Astrocyte (in vitro differentiated cells and primary cell): ENCODE data around the gene C5. TPM values are rescaled to one million over a fixed set of nuclear protein-coding genes. Genes with fewer than 3 reads are reported as not detected.

Experiments
- DNase-seq: peaks from one replicate; pipeline ENCODE4 v3.0.0-alpha.2; 2010; ENCODE audit warnings: low read depth
- FAIRE-seq: peaks from 2 replicates; lab custom pipeline; 2011; peaks lifted over from hg19 to GRCh38; lab: Jason Lieb, UNC
- H2AFZ ChIP-seq: 2 replicates; pipeline ENCODE4 v1.6.0; 2012; ENCODE audit warnings: low read depth, low read length, inconsistent platforms
- H3K27ac ChIP-seq: 2 replicates; pipeline ENCODE4 v1.5.1; 2011; ENCODE audit warnings: low read depth, low read length, inconsistent platforms
- H3K27me3 ChIP-seq: 2 replicates; pipeline ENCODE4 v1.6.0; 2011; ENCODE audit warnings: low read length, inconsistent platforms; ENCODE audit not compliant: insufficient read depth
- H3K36me3 ChIP-seq: 2 replicates; pipeline ENCODE4 v1.5.1; 2011; ENCODE audit warnings: low read length, inconsistent platforms; ENCODE audit not compliant: insufficient read depth
- H3K4me1 ChIP-seq: 2 replicates; pipeline ENCODE4 v1.5.1; 2011; ENCODE audit warnings: low read length, inconsistent platforms; ENCODE audit not compliant: insufficient read depth
- H3K4me2 ChIP-seq: 2 replicates; pipeline ENCODE4 v1.6.0; 2012; ENCODE audit warnings: low read length, inconsistent platforms
- H3K4me3 ChIP-seq: 2 replicates; pipeline ENCODE4 v1.5.1; 2011; ENCODE audit warnings: low read depth, mild to moderate bottlenecking, low read length, inconsistent platforms; ENCODE audit not compliant: insufficient read depth
- H3K79me2 ChIP-seq: 2 replicates; pipeline ENCODE4 v1.6.0; 2012; ENCODE audit warnings: mild to moderate bottlenecking, low read length, inconsistent platforms; ENCODE audit not compliant: insufficient read depth
- H3K9ac ChIP-seq: 2 replicates; pipeline ENCODE4 v1.6.0; 2012; ENCODE audit warnings: mild to moderate bottlenecking, low read length, inconsistent platforms
- H3K9me3 ChIP-seq: 2 replicates; pipeline ENCODE4 v1.5.1; 2012; ENCODE audit warnings: low read depth, mild to moderate bottlenecking, low read length, inconsistent platforms; ENCODE audit not compliant: insufficient read depth
- H4K20me1 ChIP-seq: 2 replicates; pipeline ENCODE4 v1.6.0; 2012; ENCODE audit warnings: low read length, inconsistent platforms; ENCODE audit not compliant: insufficient read depth
- H3K27ac Mint-ChIP-seq: one replicate; pipeline ENCODE4 v1.8.0; 2021; ENCODE audit warnings: mild to moderate bottlenecking, mixed read lengths; ENCODE audit not compliant: unreplicated experiment
- H3K27me3 Mint-ChIP-seq: one replicate; pipeline ENCODE4 v1.8.0; 2021; ENCODE audit warnings: low read depth, mixed read lengths; ENCODE audit not compliant: unreplicated experiment
- H3K36me3 Mint-ChIP-seq: one replicate; pipeline ENCODE4 v1.8.0; 2021; ENCODE audit warnings: low read depth, mixed read lengths; ENCODE audit not compliant: unreplicated experiment
- H3K4me1 Mint-ChIP-seq: one replicate; pipeline ENCODE4 v1.8.0; 2021; ENCODE audit warnings: low read depth, mixed read lengths; ENCODE audit not compliant: unreplicated experiment
- H3K4me3 Mint-ChIP-seq: one replicate; pipeline ENCODE4 v1.8.0; 2021; ENCODE audit warnings: mild to moderate bottlenecking, moderate library complexity, mixed read lengths; ENCODE audit not compliant: unreplicated experiment
- H3K9me3 Mint-ChIP-seq: one replicate; pipeline ENCODE4 v1.8.0; 2021; ENCODE audit warnings: mild to moderate bottlenecking, mixed read lengths; ENCODE audit not compliant: unreplicated experiment
- CTCF ChIP-seq: IDR thresholded peaks from 2 replicates; pipeline ENCODE4 v1.5.1; 2011; ENCODE audit warnings: low read depth, mild to moderate bottlenecking, inconsistent platforms, low read length, moderate library complexity; ENCODE audit not compliant: insufficient read depth
- EZH2 ChIP-seq: IDR thresholded peaks from 2 replicates; pipeline ENCODE4 v1.6.1; 2012; ENCODE audit warnings: mild to moderate bottlenecking, low read length, inconsistent platforms; ENCODE audit not compliant: insufficient read depth
- total RNA-seq: library from RNA; stranded (reverse); gene quantifications from 2 replicates; pipeline ENCODE4 v1.2.1, GENCODE V29; 2021

Gene C5
- total RNA-seq, 1 donor from 2014 or later = 1.1 TPM

- H3K9ac ChIP-seq = no peak overlapping the region
- no peaks in the 10 kb centered on the region for H3K9me3 Mint-ChIP-seq
- FAIRE-seq = no peak
- H3K27me3 Mint-ChIP-seq = no peaks in the 10 kb centered on the region
- no peak for DNase-seq
- no peaks in the 10 kb centered on the region for H3K79me2 ChIP-seq
- peaks cover 2% of the 10 kb centered on the region for H3K4me1 Mint-ChIP-seq
- no peak overlapping the region for H3K4me3 Mint-ChIP-seq
- H3K9me3 ChIP-seq = no peaks in the 10 kb centered on the region
- no peak overlapping the region for H2AFZ ChIP-seq
- no peaks in the 10 kb centered on the region for H3K27me3 ChIP-seq
- no peak overlapping the region for H3K27ac ChIP-seq
- H3K36me3 ChIP-seq = no peaks in the 10 kb centered on the region
- no peaks in the 10 kb centered on the region for H3K4me1 ChIP-seq
- H3K27ac Mint-ChIP-seq = no peak overlapping the region
- H3K36me3 Mint-ChIP-seq = no peaks in the 10 kb centered on the region
- H4K20me1 ChIP-seq = no peaks in the 10 kb centered on the region
- H3K4me2 ChIP-seq = no peak overlapping the region
- TF ChIP-seq CTCF (no peak), EZH2 (no peak)
- no peak overlapping the region for H3K4me3 ChIP-seq
These were observed 9.4 kb upstream of the C5 start for GRCh38 chr9:121059513-121059912.

GRCh38 chr9:121057821-121058220 lies 7.7 kb upstream of the C5 start:
- no peak overlapping the region for H3K27ac Mint-ChIP-seq
- peaks cover 2% of the 10 kb centered on the region for H3K4me1 Mint-ChIP-seq
- Histone ChIP-seq H3K79me2 (no peaks in the 10 kb centered on the region), H3K9ac (no peak overlapping the region), H3K4me2 (no peak overlapping the region), H3K4me1 (no peaks in the 10 kb centered on the region), H3K36me3 (no peaks in the 10 kb centered on the region), H4K20me1 (no peaks in the 10 kb centered on the region), H3K27me3 (no peaks in the 10 kb centered on the region), H2AFZ (no peak overlapping the region), H3K4me3 (no peak overlapping the region), H3K27ac (no peak overlapping the region), H3K9me3 (no peaks in the 10 kb centered on the region)
- TF ChIP-seq EZH2 (no peak), CTCF (no peak)
- FAIRE-seq (no peak), DNase-seq (no peak)
- no peaks in the 10 kb centered on the region for H3K27me3 Mint-ChIP-seq
- H3K36me3 Mint-ChIP-seq = no peaks in the 10 kb centered on the region
- no peak overlapping the region for H3K4me3 Mint-ChIP-seq
- H3K9me3 Mint-ChIP-seq = no peaks in the 10 kb centered on the region

GRCh38 chr9:121055642-121056143 lies 5.6 kb upstream of the C5 start:
- H3K27me3 Mint-ChIP-seq = no peaks in the 10 kb centered on the region
- no peak overlapping the region for H3K9ac ChIP-seq
- TF ChIP-seq EZH2 (no peak), CTCF (peak; percentile 29)
- H3K4me3 ChIP-seq = no peak overlapping the region
- H3K27me3 ChIP-seq = no peaks in the 10 kb centered on the region
- no peaks in the 10 kb centered on the region for H3K9me3 ChIP-seq
- no peak overlapping the region for H3K27ac Mint-ChIP-seq
- H3K36me3 Mint-ChIP-seq = no peaks in the 10 kb centered on the region
- H3K4me3 Mint-ChIP-seq = no peak overlapping the region
- H2AFZ ChIP-seq = no peak overlapping the region
- no peak for DNase-seq
- H3K4me2 ChIP-seq = no peak overlapping the region
- H3K79me2 ChIP-seq = no peaks in the 10 kb centered on the region
- no peaks in the 10 kb centered on the region for H3K36me3 ChIP-seq
- no peaks in the 10 kb centered on the region for H3K4me1 ChIP-seq
- H3K27ac ChIP-seq = no peak overlapping the region
- H3K9me3 Mint-ChIP-seq = no peaks in the 10 kb centered on the region
- FAIRE-seq = no peak
- no peaks in the 10 kb centered on the region for H3K4me1 Mint-ChIP-seq
- H4K20me1 ChIP-seq = no peaks in the 10 kb centered on the region
